ENCODE data around the gene SLC19A1.

GRCh38 chr21:45524756-45525152, 17.5 kb downstream of the SLC19A1 start:
- TF ChIP-seq CTCF (IDR thresholded peaks at IDR 0.05), result no peak
- TF ChIP-seq USF2 (IDR thresholded peaks at IDR 0.05; ENCODE audit: borderline replicate concordance, low read depth, low read length), result no peak
- TF ChIP-seq MEF2A (IDR thresholded peaks at IDR 0.05; ENCODE audit: borderline replicate concordance, low read depth), result no peak
- no peak for TF ChIP-seq GABPA (IDR thresholded peaks at IDR 0.05; ENCODE audit: low read depth)

Measured in SK-N-SH (cell line).